ENCODE measurements around the gene PIWIL4. TPM values are rescaled to one million over a fixed set of nuclear protein-coding genes. Genes with fewer than 3 reads are reported as not detected.

The PIWIL4 gene
- polyA plus RNA-seq, 1 experiment, result 1.0 TPM

GRCh38 chr11:94574193-94574961, 7.2 kb downstream of the PIWIL4 start:
- H3K27me3 ChIP-seq (ENCODE audit: control insufficient read depth, insufficient read depth, low read length), result no peaks in the 10 kb centered on the region
- CTCF ChIA-PET, result interaction anchor here (1.4 kb wide), 1 partner anchor 54 kb away, joined by 5 read pairs; no protein-coding TSS in a partner anchor
- no peak for TF ChIP-seq CTCF (IDR thresholded peaks at IDR 0.05; ENCODE audit: low read depth, low read length)
- H3K27ac ChIP-seq (ENCODE audit: low read depth, low read length), result peak overlapping the region; percentile 53
- DNase-seq (ENCODE audit: low read depth, low spot score), result peak; percentile 56
- H3K9me3 ChIP-seq (ENCODE audit: control insufficient read depth, insufficient read depth, low read length), result no peaks in the 10 kb centered on the region
- no peak overlapping the region for H3K4me3 ChIP-seq (ENCODE audit: low read depth, low read length)
- POLR2A ChIA-PET, result no interaction called here

- Histone ChIP-seq H3K27me3 (ENCODE audit: control insufficient read depth, insufficient read depth, low read length) (no peaks in the 10 kb centered on the region), H3K4me3 (ENCODE audit: low read depth, low read length) (no peak overlapping the region), H3K27ac (ENCODE audit: low read depth, low read length) (no peak overlapping the region), H3K9me3 (ENCODE audit: control insufficient read depth, insufficient read depth, low read length) (no peaks in the 10 kb centered on the region)
- no peak for TF ChIP-seq CTCF (IDR thresholded peaks at IDR 0.05; ENCODE audit: low read depth, low read length)
- ChIA-PET POLR2A (no interaction called here), CTCF (no interaction called here)
- DNase-seq (ENCODE audit: low read depth, low spot score), result no peak
Measured at GRCh38 chr11:94576306-94576705, 9.1 kb downstream of the PIWIL4 start.

- CTCF ChIA-PET, result interaction anchor here (2.1 to 2.2 kb wide), 2 partner anchors 25 to 59 kb away, joined by 7 read pairs; no protein-coding TSS in a partner anchor
- H3K27me3 ChIP-seq (ENCODE audit: control insufficient read depth, insufficient read depth, low read length), result no peaks in the 10 kb centered on the region
- H3K4me3 ChIP-seq (ENCODE audit: low read depth, low read length), result no peak overlapping the region
- no peak overlapping the region for H3K27ac ChIP-seq (ENCODE audit: low read depth, low read length)
- no peak for TF ChIP-seq CTCF (IDR thresholded peaks at IDR 0.05; ENCODE audit: low read depth, low read length)
- POLR2A ChIA-PET, result no interaction called here
- DNase-seq (ENCODE audit: low read depth, low spot score), result no peak
- no peaks in the 10 kb centered on the region for H3K9me3 ChIP-seq (ENCODE audit: control insufficient read depth, insufficient read depth, low read length)
Measured at GRCh38 chr11:94577841-94578240, 10.7 kb downstream of the PIWIL4 start.

- ChIA-PET CTCF (interaction anchor here (0.8 to 1.2 kb wide), 4 partner anchors 21 to 60 kb away, joined by 3 read pairs; no protein-coding TSS in a partner anchor), POLR2A (no interaction called here)
Measured at GRCh38 chr11:94581926-94582325, 14.8 kb downstream of the PIWIL4 start.

More at GRCh38 chr11:94581926-94582325, 14.8 kb downstream of the PIWIL4 start:
- Histone ChIP-seq H3K9me3 (ENCODE audit: control insufficient read depth, insufficient read depth, low read length) (no peaks in the 10 kb centered on the region), H3K27ac (ENCODE audit: low read depth, low read length) (no peak overlapping the region), H3K4me3 (ENCODE audit: low read depth, low read length) (no peak overlapping the region), H3K27me3 (ENCODE audit: control insufficient read depth, insufficient read depth, low read length) (no peaks in the 10 kb centered on the region)
- no peak for DNase-seq (ENCODE audit: low read depth, low spot score)
- TF ChIP-seq CTCF (IDR thresholded peaks at IDR 0.05; ENCODE audit: low read depth, low read length), result no peak
